HG02678 (cell line): ENCODE measurements around the gene FABP3.

Source experiments
- ATAC-seq: cut with Tn5 transposase; IDR thresholded peaks from one replicate; pipeline ENCODE4 v1.9.1; 2021; ENCODE audit warnings: mild to moderate bottlenecking, moderate library complexity; ENCODE audit not compliant: unreplicated experiment

The FABP3 gene

DNA sequence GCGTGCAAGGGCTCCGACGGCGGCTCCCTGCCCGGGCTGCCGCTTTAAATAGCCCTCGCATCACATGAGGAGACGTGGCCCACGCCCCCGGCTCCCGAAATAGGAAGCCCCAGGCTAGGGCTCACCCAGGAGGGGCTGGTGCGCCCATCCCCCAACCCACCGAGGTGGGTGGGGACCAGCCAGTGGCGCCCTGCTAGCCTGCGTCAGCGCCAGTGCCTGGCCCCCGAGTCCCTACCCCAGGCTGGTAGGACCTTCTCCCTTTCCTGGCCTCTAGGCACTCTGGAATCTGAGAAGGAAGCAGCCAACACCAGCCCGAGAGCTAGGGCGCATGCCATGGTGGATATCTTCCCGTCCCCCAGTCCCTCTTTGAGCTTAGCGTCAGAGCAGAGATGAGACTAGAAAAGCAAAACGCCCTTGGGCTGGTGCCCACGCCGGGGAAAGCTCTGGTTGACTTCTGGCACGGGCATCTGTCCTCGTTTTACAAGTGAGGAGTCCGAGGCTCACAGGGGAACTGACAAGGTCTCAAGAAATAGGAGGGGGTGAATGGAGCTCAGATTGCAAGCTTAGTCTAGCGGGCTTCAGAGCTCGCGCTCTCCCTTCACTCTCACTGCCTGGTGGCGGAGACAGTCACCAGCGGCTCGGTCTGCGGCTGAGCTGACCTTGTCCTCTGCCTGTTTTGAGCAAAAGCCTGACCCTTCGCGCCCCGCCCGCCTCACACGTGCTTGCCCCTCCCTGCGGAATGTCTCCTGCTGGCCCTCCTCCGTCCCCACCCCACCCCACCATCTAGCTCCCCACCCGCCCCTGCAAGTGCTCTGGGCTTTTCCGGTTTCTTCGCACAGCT lies at the start of gene FABP3:
Gene FABP3 (minus strand): TSS at position 21 of the 841 bp plus-strand sequence. CDS start 62 bp downstream, outside the sequence.
- ATAC-seq, result no peak

- ATAC-seq, result no peak
Measured at GRCh38 chr1:31421371-31422040, 48.6 kb upstream of the FABP3 start.

DNA sequence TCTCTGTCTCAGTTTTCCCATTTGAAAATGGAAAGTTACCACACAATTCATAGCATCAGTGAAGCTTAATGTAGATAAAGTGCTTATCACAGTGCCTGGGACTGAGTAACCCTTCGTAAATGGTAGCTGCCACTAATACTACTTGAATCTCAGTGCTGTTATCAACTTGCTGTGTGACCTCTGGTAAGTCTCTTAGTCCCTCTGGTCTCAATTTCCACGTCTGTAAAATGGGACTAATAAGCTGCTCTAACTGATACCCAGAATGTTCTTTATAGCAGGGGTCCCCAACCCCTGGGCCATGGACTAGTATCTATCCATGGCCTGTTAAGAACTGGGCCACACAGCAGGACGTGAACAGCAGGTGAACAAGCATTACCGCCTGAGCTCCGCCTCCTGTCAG lies 47.8 kb upstream of the FABP3 start:
- no peak for ATAC-seq

DNA sequence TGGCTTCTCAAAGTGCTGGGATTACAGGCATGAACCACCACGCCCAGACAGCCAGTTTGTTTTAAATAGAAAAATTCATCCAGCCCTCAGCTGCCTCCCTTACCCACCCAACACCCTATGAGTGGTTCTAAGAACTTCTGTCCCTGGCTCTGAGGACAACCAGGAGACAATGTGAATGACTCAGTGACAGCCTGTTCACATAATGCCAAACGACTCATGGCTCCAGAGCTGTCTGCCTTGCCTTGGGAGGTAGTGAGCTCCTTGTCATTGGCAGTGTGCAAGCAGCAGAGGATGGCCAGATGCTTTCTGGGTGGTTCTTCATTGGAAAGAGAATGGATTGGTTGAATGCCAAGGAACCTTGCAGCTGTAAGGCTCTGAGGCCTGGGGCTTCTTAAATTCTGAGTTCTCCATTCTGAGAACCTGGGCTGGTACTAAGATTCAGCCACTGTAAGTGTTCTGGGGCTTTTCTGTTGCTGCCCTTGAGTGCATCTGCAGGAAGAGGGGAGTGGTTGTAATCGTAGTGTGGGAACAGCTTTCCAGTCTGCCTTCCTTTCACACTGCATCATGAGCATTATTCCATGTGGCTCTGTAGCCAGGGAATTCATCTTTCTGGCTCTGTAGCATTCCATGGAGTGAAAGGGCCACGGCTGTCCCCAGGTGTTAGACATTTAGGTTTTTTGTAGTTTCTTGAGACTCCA lies 45.9 kb upstream of the FABP3 start:
- no peak for ATAC-seq

- ATAC-seq, result no peak
Measured at GRCh38 chr1:31417148-31417547, 44.3 kb upstream of the FABP3 start.

DNA sequence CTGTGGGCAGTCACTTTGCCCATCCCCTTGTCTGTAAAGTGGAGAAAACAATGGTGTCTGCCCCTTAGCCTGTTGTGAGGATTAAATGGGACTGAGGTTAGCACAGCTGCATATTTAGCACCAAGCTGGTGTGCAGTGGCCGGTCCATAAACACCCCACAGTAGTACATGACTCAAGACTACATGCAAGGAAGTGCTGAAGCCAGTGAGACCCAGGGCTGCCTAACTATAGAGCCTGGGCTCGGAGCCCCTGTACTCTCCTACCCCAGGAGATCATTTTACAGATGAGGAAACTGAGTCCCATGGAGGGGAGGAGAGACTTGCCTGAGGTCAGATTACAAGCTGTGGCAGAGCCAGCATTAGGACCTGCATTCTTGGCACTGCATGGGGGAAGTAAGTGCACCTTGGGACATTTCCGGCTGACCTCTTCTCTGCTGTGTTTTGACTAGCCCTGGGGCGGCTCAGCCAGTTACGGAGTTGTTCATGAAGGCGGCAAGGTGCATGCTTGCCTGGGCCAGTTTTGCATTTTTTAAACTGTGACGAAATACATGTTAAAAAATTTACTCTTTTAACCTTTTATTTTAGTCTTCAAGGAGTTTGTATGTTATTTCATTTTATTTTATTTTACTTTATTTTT lies 43.3 kb upstream of the FABP3 start:
- no peak for ATAC-seq

GRCh38 chr1:31415658-31416057 lies 42.8 kb upstream of the FABP3 start:
- ATAC-seq, result no peak

GRCh38 chr1:31414980-31415370 lies 42.1 kb upstream of the FABP3 start:
- ATAC-seq, result no peak

GRCh38 chr1:31413405-31414001 lies 40.6 kb upstream of the FABP3 start:
- peak; percentile 20 for ATAC-seq

DNA sequence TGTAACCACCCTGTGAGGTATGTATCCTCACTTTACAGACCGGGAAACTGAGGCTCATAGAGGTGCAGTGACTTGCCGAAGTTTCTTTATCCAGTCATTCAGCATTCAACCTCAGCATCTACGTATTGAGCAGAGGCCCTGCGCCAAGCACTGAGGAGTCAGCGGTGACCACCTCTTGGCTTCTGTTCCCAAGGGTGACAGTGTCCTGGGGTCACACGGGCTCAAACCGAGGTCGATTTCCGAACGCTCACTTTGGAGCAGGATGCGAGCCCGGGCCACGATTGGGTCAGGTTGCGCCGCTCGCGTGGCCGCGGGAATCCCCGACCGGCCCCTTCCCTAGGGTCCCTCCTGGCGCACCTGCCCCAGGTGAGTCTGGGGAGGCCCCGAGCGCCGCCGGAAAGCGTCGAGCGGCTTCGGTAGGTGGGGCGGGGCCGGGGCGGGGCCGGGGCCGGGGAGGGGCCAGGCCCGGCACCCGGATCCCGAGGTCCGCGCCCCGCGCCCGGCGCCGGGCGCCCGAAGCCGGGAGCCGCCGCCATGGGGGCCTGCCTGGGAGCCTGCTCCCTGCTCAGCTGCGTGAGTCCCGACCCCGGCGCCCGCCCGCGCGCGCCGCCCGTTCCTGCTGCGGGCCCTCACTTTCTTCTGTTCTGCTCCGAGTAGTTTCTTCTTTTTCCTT lies 40.0 kb upstream of the FABP3 start, which contains the start of gene SERINC2:
Gene SERINC2 (plus strand): TSS at position 482 of the 673 bp plus-strand sequence. CDS start 53 bp downstream, at position 535.
- ATAC-seq, result peak; percentile 54

DNA sequence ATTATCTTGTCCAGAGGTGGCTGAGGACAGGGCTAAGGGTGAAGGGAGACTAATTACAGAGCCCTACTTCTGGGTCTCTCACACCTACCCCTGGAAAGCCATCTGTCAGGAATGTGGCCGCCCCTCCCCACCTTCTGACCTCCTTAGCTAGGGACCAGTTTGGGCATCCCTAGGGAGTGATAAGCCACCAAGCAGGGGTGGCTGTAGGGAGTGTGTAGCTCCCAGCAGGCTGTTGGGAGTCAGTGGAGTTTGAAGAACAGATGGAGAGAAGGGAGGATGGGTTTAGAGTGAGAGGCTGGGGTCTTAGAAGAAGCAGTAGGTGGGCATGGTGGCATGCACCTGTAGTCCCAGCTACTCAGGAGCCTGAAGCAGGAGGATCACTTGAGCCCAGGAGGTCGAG lies 39.3 kb upstream of the FABP3 start:
- ATAC-seq, result no peak

DNA sequence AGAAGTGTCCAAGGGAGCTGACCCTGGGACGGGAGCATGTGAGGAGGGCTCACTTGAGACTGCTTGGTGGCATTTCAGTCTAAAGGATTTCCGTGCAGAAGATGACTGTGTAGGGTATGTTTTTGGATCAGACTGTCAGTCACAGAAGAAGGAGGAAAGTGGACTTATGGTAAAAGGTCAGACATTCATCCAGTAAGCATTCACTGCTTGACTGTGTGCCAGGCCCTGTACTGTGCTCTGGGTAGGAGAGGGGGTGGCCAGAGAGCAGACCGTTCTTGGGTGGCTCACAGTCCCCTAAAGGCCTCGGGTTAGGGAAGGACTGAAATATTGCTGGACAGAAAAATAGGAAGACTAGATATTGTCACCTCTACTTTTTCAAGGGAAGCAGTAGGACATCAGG lies 38.0 kb upstream of the FABP3 start:
- no peak for ATAC-seq

- no peak for ATAC-seq
Measured at GRCh38 chr1:31409946-31410858, 37.3 kb upstream of the FABP3 start.

GRCh38 chr1:31408788-31409318 lies 36.0 kb upstream of the FABP3 start:
- ATAC-seq, result no peak

DNA sequence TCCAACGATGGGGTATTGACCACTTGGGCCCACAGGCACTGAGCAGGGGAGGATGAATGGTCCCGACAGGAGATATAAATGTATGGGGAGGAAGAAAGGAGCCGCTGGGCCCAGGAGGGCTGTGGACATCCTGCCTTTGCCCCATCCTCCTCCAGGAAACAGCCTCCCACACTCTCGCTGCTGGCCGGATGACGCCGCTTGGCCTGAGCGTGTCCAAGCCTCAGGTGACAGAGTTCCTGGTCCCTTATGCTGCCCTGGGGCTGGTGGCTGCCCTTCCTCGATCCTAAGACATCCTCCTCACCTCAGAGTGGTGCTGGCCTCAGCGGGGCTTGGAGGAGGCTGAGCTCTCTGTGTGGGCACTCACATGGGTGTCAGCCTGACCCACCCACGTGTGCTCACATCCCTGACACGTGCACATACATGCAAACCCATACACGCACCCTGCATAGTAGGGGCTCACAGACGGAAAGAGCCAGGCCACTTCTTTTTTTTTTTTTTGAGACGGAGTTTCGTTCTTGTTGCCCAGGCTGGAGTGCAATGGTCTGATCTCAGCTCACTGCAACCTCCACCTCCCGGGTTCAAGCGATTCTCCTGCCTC lies 34.3 kb upstream of the FABP3 start:
- no peak for ATAC-seq

DNA sequence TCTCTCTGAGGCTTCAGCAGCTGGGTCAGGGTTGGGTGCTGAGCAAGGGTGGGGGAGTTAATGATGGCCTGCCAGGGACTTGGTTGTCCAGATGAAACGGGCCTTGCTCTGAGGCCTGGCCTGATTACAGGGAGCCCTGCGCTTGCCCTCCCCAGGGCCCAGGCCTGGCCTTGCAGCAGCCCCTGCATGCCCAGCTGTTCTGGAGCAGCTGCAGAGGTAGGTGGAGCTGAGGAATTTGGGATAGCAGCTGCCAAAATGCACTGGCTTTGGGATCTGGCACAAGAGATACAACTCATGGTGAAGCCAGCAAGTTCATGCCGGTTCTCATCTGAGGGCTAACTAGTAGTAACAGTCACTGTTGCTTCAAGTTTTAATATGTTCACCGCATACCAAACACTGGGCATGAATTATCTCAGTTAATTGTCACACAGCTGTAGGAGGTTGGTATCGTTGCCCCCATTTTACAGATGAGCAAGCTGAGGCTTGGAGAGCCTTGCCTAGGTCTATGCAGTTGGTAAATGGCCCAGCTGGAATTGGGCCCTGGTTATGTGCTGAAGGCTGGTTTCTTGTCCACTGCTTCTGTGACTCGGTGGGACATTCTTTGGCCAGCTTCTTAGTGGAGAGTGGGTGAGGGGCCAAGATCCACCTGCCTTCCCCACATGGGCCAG lies 32.8 kb upstream of the FABP3 start:
- ATAC-seq, result no peak

- ATAC-seq, result no peak
Measured at GRCh38 chr1:31401241-31401640, 28.4 kb upstream of the FABP3 start.

GRCh38 chr1:31400393-31400792 lies 27.5 kb upstream of the FABP3 start:
- no peak for ATAC-seq
